Measurements from ENCODE around the gene ERV3-1.

DNA sequence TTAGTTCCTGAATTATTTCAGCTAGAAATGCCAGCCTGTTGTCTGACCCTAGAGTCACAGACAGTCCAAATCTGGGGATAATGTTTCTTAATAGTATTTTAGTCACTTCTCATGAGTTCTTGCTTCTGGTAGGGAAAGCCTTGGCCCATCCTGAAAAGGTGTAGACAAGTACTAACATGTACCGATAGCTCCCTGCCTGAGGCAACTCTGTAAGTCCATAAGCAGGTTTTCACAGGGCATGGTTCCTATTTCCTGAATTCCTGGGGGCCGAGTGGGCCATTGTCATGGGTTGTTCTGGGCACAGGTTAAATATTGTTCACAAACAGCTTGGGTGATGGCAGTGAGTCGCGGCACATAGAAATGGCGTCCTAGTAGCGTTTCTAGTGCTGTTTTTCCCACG, 12.6 kb downstream of the ERV3-1 start:
- no peak for TF ChIP-seq CTCF (IDR thresholded peaks at IDR 0.05)
- TF ChIP-seq POLR2A (IDR thresholded peaks at IDR 0.05), result no peak

Measured in vagina (tissue), 2 donors.